Spleen (tissue), 7 donors: ENCODE results near the gene UBE2K.

Experiments
- CTCF ChIP-seq, 11 experiments: fragments of 200-600 bp in 7 of 11; fragments of 450-650 bp in 4 of 11; sonication (generic) in 4 of 11; IDR thresholded peaks in 8 of 11; conservative IDR thresholded peaks in 3 of 11; 1 replicate in 7 of 11; 2 replicates in 4 of 11; pipeline versions ENCODE4 v1.4.0 to v1.8.0; 2016 to 2021; ENCODE audit warnings: antibody characterized with exemption in 11 of 11, inconsistent platforms in 4 of 11, mild to moderate bottlenecking in 1 of 11
- POLR2A ChIP-seq, 3 donors: fragments of 450-650 bp; IDR thresholded peaks; one replicate each; pipeline ENCODE4 v1.5.1; 2017; ENCODE audit warnings: antibody characterized with exemption in 3 of 3, mild to moderate bottlenecking in 1 of 3
- POLR2AphosphoS5 ChIP-seq, 3 donors: sonication (generic); formaldehyde crosslinking; IDR thresholded peaks; one replicate each; pipeline ENCODE4 v1.5.1; 2017; ENCODE audit warnings: antibody characterized with exemption in 3 of 3
- donor health status: DM: no; HTN: no; CAD: no; lungs with moderate emphysema.
- donor health status: DM: no; HTN: no; CAD: no.
- donor health status: DM: no; HTN: no; CAD: no.

- TF ChIP-seq POLR2A (IDR thresholded peaks at IDR 0.05) (no peak), CTCF (IDR thresholded peaks at IDR 0.05 in 8 of 11, conservative IDR thresholded peaks at IDR 0.05 in 3 of 11) (no peak), POLR2AphosphoS5 (IDR thresholded peaks at IDR 0.05) (no peak)
Measured at GRCh38 chr4:39756159-39756558, 58.2 kb downstream of the UBE2K start.
